Renal pelvis (tissue), 12 donors: ENCODE results near the gene POLR2M. TPM values are rescaled to one million over a fixed set of nuclear protein-coding genes. Genes with fewer than 3 reads are reported as not detected.
A peak's percentile ranks its signal among the peaks of the same experiment; 100 is the strongest.

ENCODE experiments used
- DNase-seq: peaks from one replicate; pipeline ENCODE4 v3.0.0-alpha.2; 2013
- long read RNA-seq, 16 experiments: transcript quantifications; one replicate each; lab custom pipeline, GENCODE V29; 2026
- polyA plus RNA-seq, 3 donors: library from polyadenylated mRNA; unstranded; fragments of 120-200 nt; gene quantifications; one replicate each; pipeline ENCODE4 v1.2.1, GENCODE V29; 2013; ENCODE audit not compliant: insufficient read length in 3 of 3

Gene POLR2M
- 10 to 100 TPM; 75.3 to 85.5 (median 83.2) TPM for polyA plus RNA-seq
- long read RNA-seq, donor 1, full-length matches to known transcripts: 23 of 23 reads
- long read RNA-seq, donor 1, partial matches to known transcripts: 0 of 23 reads
- long read RNA-seq, donor 1, other reads (novel, unspliced or antisense): 0 of 23 reads
- long read RNA-seq, donor 2, full-length matches to known transcripts: 29 of 29 reads
- long read RNA-seq, donor 2, partial matches to known transcripts: 0 of 29 reads
- long read RNA-seq, donor 2, other reads (novel, unspliced or antisense): 0 of 29 reads
- long read RNA-seq, donor 3, full-length matches to known transcripts: 34 of 45 reads
- long read RNA-seq, donor 3, partial matches to known transcripts: 11 of 45 reads
- long read RNA-seq, donor 3, other reads (novel, unspliced or antisense): 0 of 45 reads
- long read RNA-seq, donor 4, full-length matches to known transcripts: 30 of 76 reads
- long read RNA-seq, donor 4, partial matches to known transcripts: 46 of 76 reads
- long read RNA-seq, donor 4, other reads (novel, unspliced or antisense): 0 of 76 reads
- long read RNA-seq, donor 5, full-length matches to known transcripts: 27 of 27 reads
- long read RNA-seq, donor 5, partial matches to known transcripts: 0 of 27 reads
- long read RNA-seq, donor 5, other reads (novel, unspliced or antisense): 0 of 27 reads
- long read RNA-seq, donor 6, full-length matches to known transcripts: 27 of 27 reads
- long read RNA-seq, donor 6, partial matches to known transcripts: 0 of 27 reads
- long read RNA-seq, donor 6, other reads (novel, unspliced or antisense): 0 of 27 reads
- long read RNA-seq, donor 7, full-length matches to known transcripts: 50 of 68 reads
- long read RNA-seq, donor 7, partial matches to known transcripts: 18 of 68 reads
- long read RNA-seq, donor 7, other reads (novel, unspliced or antisense): 0 of 68 reads
- long read RNA-seq, donor 8, full-length matches to known transcripts: 23 of 23 reads
- long read RNA-seq, donor 8, partial matches to known transcripts: 0 of 23 reads
- long read RNA-seq, donor 8, other reads (novel, unspliced or antisense): 0 of 23 reads
- long read RNA-seq, donor 9, full-length matches to known transcripts: 50 of 57 reads
- long read RNA-seq, donor 9, partial matches to known transcripts: 7 of 57 reads
- long read RNA-seq, donor 9, other reads (novel, unspliced or antisense): 0 of 57 reads
- long read RNA-seq, donor 10, full-length matches to known transcripts: 28 of 52 reads
- long read RNA-seq, donor 10, partial matches to known transcripts: 24 of 52 reads
- long read RNA-seq, donor 10, other reads (novel, unspliced or antisense): 0 of 52 reads
- long read RNA-seq, donor 11, full-length matches to known transcripts: 30 of 30 reads
- long read RNA-seq, donor 11, partial matches to known transcripts: 0 of 30 reads
- long read RNA-seq, donor 11, other reads (novel, unspliced or antisense): 0 of 30 reads
- long read RNA-seq, donor 12, full-length matches to known transcripts: 59 of 59 reads
- long read RNA-seq, donor 12, partial matches to known transcripts: 0 of 59 reads
- long read RNA-seq, donor 12, other reads (novel, unspliced or antisense): 0 of 59 reads
- long read RNA-seq, donor 13, full-length matches to known transcripts: 18 of 54 reads
- long read RNA-seq, donor 13, partial matches to known transcripts: 36 of 54 reads
- long read RNA-seq, donor 13, other reads (novel, unspliced or antisense): 0 of 54 reads
- long read RNA-seq, donor 14: 0 reads
- long read RNA-seq, donor 15: 0 reads
- long read RNA-seq, donor 16, full-length matches to known transcripts: 44 of 49 reads
- long read RNA-seq, donor 16, partial matches to known transcripts: 5 of 49 reads
- long read RNA-seq, donor 16, other reads (novel, unspliced or antisense): 0 of 49 reads

- DNase-seq: peak; percentile 98
These were observed at the start of gene POLR2M for GRCh38 chr15:57706405-57707209. Gene POLR2M, plus strand, starts transcription at chr15:57706714. Its CDS starts 129 bp downstream, at chr15:57706843.

GRCh38 chr15:57657619-57658018 lies 48.9 kb upstream of the POLR2M start:
- DNase-seq: no peak

GRCh38 chr15:57662091-57662744 lies 44.3 kb upstream of the POLR2M start:
- no peak for DNase-seq

GRCh38 chr15:57662802-57663201 lies 43.7 kb upstream of the POLR2M start:
- no peak for DNase-seq

GRCh38 chr15:57663262-57663661 lies 43.3 kb upstream of the POLR2M start:
- DNase-seq: no peak

- no peak for DNase-seq
These were observed 41.3 kb upstream of the POLR2M start for GRCh38 chr15:57665194-57665593.

- DNase-seq: no peak
These were observed 40.6 kb upstream of the POLR2M start for GRCh38 chr15:57665939-57666338.

GRCh38 chr15:57667171-57667849 lies 39.2 kb upstream of the POLR2M start:
- DNase-seq: peak; percentile 83

GRCh38 chr15:57668016-57668415 lies 38.5 kb upstream of the POLR2M start:
- no peak for DNase-seq

GRCh38 chr15:57671636-57672035 lies 34.9 kb upstream of the POLR2M start:
- DNase-seq: no peak

- no peak for DNase-seq
These were observed 30.9 kb upstream of the POLR2M start for GRCh38 chr15:57675481-57676181.

- no peak for DNase-seq
These were observed 29.9 kb upstream of the POLR2M start for GRCh38 chr15:57676585-57676984.

- no peak for DNase-seq
These were observed 29.3 kb upstream of the POLR2M start for GRCh38 chr15:57677204-57677603.

GRCh38 chr15:57680021-57680420 lies 26.5 kb upstream of the POLR2M start:
- DNase-seq: no peak

- DNase-seq: no peak
These were observed 25.5 kb upstream of the POLR2M start for GRCh38 chr15:57681011-57681410.

GRCh38 chr15:57683481-57683880 lies 23.0 kb upstream of the POLR2M start:
- no peak for DNase-seq

- DNase-seq: no peak
These were observed 21.9 kb upstream of the POLR2M start for GRCh38 chr15:57684491-57685151.
